Common myeloid progenitor, CD34-positive (primary cell): ENCODE results near the gene NEXMIF.
"Not testable (repeated sequence)": the region's sequence is repeated elsewhere in the genome, so short reads cannot be mapped to it uniquely, and the experiment has no call there.

Experiments
- CTCF ChIA-PET: fragments of 350-600 bp; sonication (Branson Sonifier 250); formaldehyde crosslinking; loops from one replicate; lab custom pipeline; 2021; ENCODE audit warnings: antibody characterized with exemption; lab: Charles Lee
- POLR2A ChIA-PET: fragments of 350-600 bp; sonication (Branson Sonifier 250); formaldehyde crosslinking; loops from one replicate; lab custom pipeline; 2021; ENCODE audit warnings: antibody characterized with exemption; lab: Charles Lee
- DNase-seq, 3 donors: peaks; one replicate each; pipeline versions ENCODE4 v3.0.0 to v3.0.0-alpha.2; 2013
- H3K27ac ChIP-seq, 2 experiments: 1 replicate in 1 of 2; 2 replicates in 1 of 2; pipeline ENCODE4 v1.7.0; 2013; ENCODE audit warnings: inconsistent platforms in 2 of 2, low read length in 2 of 2, mild to moderate bottlenecking in 2 of 2, low read depth in 1 of 2, moderate library complexity in 1 of 2; ENCODE audit not compliant: severe bottlenecking in 2 of 2, insufficient read depth in 1 of 2, poor library complexity in 1 of 2
- H3K27me3 ChIP-seq, 5 experiments: replicated peaks in 2 of 5; 1 replicate in 3 of 5; 2 replicates in 2 of 5; pipeline versions ENCODE4 v1.6.1 to v1.7.0; 2013; ENCODE audit warnings: low read length in 4 of 5, mild to moderate bottlenecking in 2 of 5, moderate library complexity in 2 of 5, inconsistent platforms in 1 of 5; ENCODE audit not compliant: insufficient read depth in 5 of 5, control insufficient read depth in 4 of 5
- H3K36me3 ChIP-seq, 4 experiments: 1 replicate in 2 of 4; 2 replicates in 2 of 4; pipeline versions ENCODE4 v1.6.1 to v1.7.0; 2013; ENCODE audit warnings: low read length in 3 of 4, control low read depth in 1 of 4, mild to moderate bottlenecking in 1 of 4; ENCODE audit not compliant: control insufficient read depth in 4 of 4, insufficient read depth in 4 of 4
- H3K4me1 ChIP-seq, 4 experiments: 1 replicate in 3 of 4; 2 replicates in 1 of 4; pipeline versions ENCODE4 v1.6.1 to v1.7.1; 2013; ENCODE audit warnings: low read length in 3 of 4, mild to moderate bottlenecking in 3 of 4, control low read depth in 1 of 4, inconsistent platforms in 1 of 4, moderate library complexity in 1 of 4; ENCODE audit not compliant: control insufficient read depth in 4 of 4, insufficient read depth in 4 of 4; ENCODE audit errors: control extremely low read depth in 1 of 4
- H3K4me3 ChIP-seq, 7 experiments: 1 replicate in 4 of 7; 2 replicates in 3 of 7; pipeline versions ENCODE4 v1.5.1 to v1.7.0; 2013; ENCODE audit warnings: mild to moderate bottlenecking in 7 of 7, low read length in 6 of 7, moderate library complexity in 6 of 7, inconsistent platforms in 2 of 7, low read depth in 2 of 7, control low read depth in 1 of 7; ENCODE audit not compliant: insufficient read depth in 4 of 7, control insufficient read depth in 1 of 7; ENCODE audit errors: extremely low read depth in 1 of 7
- H3K9me3 ChIP-seq, 5 experiments: 1 replicate in 4 of 5; 2 replicates in 1 of 5; pipeline versions ENCODE4 v1.6.1 to v1.7.1; 2013; ENCODE audit warnings: low read length in 4 of 5, mild to moderate bottlenecking in 2 of 5, inconsistent platforms in 1 of 5, low read depth in 1 of 5, moderate library complexity in 1 of 5; ENCODE audit not compliant: control insufficient read depth in 4 of 5, insufficient read depth in 2 of 5; ENCODE audit errors: control extremely low read depth in 1 of 5
- WGBS: methylation state at CpG from one replicate; pipeline ENCODE4 v1.1.5; 2013; ENCODE audit not compliant: insufficient coverage; 5-methylcytosine and 5-hydroxymethylcytosine counted together

NEXMIF gene

DNA sequence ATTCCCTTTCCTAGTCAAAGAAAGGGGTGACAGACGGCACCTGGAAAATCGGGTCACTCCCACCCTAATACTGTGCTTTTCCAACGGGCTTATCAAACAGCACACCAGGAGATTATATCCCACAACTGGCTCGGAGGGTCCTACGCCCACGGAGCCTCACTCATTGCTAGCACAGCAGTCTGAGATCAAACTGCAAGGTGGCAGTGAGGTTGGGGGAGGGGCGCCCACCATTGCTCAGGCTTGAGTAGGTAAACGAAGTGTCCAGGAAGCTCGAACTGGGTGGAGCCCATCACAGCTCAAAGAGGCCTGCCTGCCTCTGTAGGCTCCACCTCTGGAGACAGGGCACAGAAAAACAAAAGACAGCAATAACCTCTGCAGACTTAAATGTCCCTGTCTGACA is 42.9 kb downstream of the NEXMIF start:
- H3K4me3 ChIP-seq, CTCF ChIA-PET, DNase-seq, H3K27ac ChIP-seq, H3K27me3 ChIP-seq, H3K4me1 ChIP-seq, H3K9me3 ChIP-seq, H3K36me3 ChIP-seq, POLR2A ChIA-PET: not testable (repeated sequence)
- WGBS: 93% methylated on average over 6 of the region's 9 CpGs

DNA sequence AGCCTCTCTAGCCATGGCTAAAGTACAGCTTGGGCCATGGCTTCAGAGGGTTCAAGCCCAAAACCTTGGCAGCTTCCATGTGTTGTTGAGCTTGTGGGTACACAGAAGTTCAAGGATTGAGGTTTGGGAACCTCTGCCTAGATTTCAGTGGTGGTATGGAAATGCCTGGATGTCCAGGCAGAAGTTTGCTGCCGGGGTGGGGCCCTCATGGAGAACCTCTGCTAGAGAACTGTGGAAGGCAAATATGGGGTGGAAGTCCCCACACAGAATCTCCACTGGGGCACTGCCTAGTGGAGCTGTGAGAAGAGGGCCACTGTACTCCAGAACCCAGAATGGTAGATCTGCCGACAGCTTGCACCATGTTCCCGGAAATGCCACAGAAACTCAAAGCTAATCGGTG is 59.5 kb downstream of the NEXMIF start:
- Histone ChIP-seq H3K27ac (no peak overlapping the region), H3K4me1 (no peaks in the 10 kb centered on the region), H3K9me3 (peaks cover 1 to 11% (median 7%) of the 10 kb centered on the region in 5 experiments), H3K36me3 (no peaks in the 10 kb centered on the region), H3K4me3 (no peak overlapping the region), H3K27me3 (no peaks in the 10 kb centered on the region)
- 98% methylated on average over 4 of the region's 4 CpGs for WGBS
- CTCF ChIA-PET: no interaction called here
- DNase-seq: no peak
- POLR2A ChIA-PET: no interaction called here

DNA sequence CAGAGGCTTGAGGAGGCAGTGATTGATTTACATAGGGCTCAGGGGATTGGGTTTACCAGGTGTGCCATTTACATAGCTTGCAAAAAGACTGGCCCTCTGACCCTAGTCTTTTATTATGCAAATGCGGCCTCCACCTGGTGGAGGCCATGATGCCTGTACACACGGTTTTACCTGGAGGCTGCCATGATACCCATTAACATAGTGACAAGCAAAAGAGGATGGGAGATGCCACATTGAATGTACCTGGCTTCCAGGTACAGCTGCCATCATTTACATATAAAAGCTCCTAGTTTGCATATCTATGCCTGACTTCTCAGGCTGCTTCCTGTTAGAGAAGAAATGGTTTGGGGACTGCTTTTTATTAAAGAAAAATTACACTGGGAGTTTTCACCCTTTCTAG is 72.0 kb downstream of the NEXMIF start:
- ChIA-PET CTCF (no interaction called here), POLR2A (no interaction called here)
- no peak overlapping the region for H3K4me3 ChIP-seq
- H3K36me3 ChIP-seq: no peaks in the 10 kb centered on the region
- H3K4me1 ChIP-seq: no peaks in the 10 kb centered on the region
- 73% methylated on average over 2 of the region's 2 CpGs for WGBS
- no peak overlapping the region for H3K27ac ChIP-seq
- DNase-seq: no peak
- H3K27me3 ChIP-seq: no peaks in the 10 kb centered on the region
- peaks cover 3 to 24% (median 15%) of the 10 kb centered on the region in 5 experiments for H3K9me3 ChIP-seq

DNA sequence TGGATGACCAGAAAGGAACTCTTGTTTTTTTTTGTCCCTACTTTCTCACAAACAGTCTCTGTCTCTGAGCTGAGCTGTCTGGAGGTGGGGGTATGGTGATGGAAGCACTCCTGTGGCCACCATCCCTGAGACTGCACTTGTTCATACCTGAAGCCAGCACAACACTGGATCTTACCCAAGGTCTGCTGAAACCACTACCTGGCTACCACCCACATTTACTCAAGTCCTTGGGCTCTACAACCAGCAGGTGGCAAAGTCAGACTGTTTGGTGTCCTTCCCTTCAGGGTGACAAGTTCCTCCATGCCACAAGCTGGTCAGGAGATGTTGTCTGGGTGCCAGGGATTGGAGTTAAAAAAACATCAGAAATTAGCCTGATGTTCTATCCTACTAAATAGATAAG is 89.7 kb downstream of the NEXMIF start:
- ChIA-PET POLR2A (no interaction called here), CTCF (no interaction called here)
- DNase-seq: no peak
- no peak overlapping the region for H3K4me3 ChIP-seq
- H3K9me3 ChIP-seq: no peaks in the 10 kb centered on the region
- no peak overlapping the region for H3K27ac ChIP-seq
- H3K4me1 ChIP-seq: no peaks in the 10 kb centered on the region
- no peaks in the 10 kb centered on the region for H3K27me3 ChIP-seq
- no peaks in the 10 kb centered on the region for H3K36me3 ChIP-seq

DNA sequence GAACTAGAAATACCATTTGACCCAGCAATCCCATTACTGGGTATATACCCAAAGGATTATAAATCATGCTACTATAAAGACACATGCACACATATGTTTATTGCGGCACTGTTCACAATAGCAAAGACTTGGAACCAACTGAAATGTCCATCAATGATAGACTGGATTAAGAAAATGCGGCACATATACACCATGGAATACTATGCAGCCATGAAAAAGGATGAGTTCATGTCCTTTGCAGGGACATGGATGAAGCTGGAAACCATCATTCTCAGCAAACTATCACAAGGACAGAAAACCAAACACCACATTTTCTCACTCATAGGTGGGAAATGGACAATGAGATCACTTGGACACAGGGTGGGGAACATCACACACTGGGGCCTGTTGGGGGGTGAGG is 105.5 kb downstream of the NEXMIF start:
- H3K4me3 ChIP-seq, H3K4me1 ChIP-seq, POLR2A ChIA-PET, CTCF ChIA-PET, H3K27me3 ChIP-seq, H3K36me3 ChIP-seq, H3K27ac ChIP-seq, DNase-seq, H3K9me3 ChIP-seq: not testable (repeated sequence)
- no CpG with 5 or more reads among the region's 2 CpGs for WGBS

DNA sequence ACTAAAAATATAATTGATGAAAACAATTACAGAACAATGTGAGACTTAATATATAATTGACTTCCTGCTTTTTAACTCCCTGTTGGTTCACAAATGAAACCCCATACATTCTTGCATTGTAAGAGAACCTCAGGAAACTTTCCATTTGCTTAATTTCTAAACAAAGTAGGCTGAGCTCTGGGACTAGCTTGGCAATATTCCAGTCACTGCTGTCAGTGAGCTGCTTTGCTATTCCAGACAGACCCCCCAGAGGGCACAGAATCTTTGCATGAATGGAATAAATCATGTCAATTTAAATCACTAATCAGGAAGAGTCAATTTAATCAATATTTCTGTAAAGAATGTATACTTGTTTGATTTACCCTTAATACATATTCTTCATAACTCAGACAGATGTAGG is 110.6 kb downstream of the NEXMIF start:
- Histone ChIP-seq H3K27me3 (peaks cover 0 to 3% (median 0%) of the 10 kb centered on the region in 5 experiments), H3K27ac (no peak overlapping the region), H3K4me3 (no peak overlapping the region), H3K9me3 (no peaks in the 10 kb centered on the region), H3K4me1 (no peaks in the 10 kb centered on the region), H3K36me3 (no peaks in the 10 kb centered on the region)
- POLR2A ChIA-PET: no interaction called here
- CTCF ChIA-PET: no interaction called here
- no peak for DNase-seq

DNA sequence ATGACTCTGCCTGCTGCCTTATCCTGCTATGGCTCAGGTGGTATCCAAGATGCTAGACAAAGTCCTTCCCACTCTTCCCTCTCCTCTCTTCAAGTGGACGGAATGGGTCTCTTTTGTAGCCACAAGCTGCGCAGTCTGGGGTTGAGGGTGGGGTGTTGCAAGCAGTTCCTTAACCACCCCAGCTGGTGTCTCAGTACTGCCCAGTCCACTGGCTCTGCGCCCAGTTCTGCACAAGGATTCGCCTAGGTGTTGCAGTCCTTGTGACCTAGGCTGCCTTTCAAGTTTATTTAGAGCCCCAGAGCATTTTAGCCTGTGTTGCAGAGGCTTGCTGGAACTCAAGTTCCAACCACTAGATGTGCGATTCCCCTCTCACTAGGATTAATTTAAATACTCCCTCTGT is 120.7 kb downstream of the NEXMIF start:
- no peak for DNase-seq
- H3K9me3 ChIP-seq: no peaks in the 10 kb centered on the region
- no peak overlapping the region for H3K27ac ChIP-seq
- H3K36me3 ChIP-seq: no peaks in the 10 kb centered on the region
- no peaks in the 10 kb centered on the region for H3K4me1 ChIP-seq
- ChIA-PET POLR2A (no interaction called here), CTCF (no interaction called here)
- no peaks in the 10 kb centered on the region for H3K27me3 ChIP-seq
- WGBS: 66% methylated on average over 3 of the region's 5 CpGs
- H3K4me3 ChIP-seq: no peak overlapping the region

DNA sequence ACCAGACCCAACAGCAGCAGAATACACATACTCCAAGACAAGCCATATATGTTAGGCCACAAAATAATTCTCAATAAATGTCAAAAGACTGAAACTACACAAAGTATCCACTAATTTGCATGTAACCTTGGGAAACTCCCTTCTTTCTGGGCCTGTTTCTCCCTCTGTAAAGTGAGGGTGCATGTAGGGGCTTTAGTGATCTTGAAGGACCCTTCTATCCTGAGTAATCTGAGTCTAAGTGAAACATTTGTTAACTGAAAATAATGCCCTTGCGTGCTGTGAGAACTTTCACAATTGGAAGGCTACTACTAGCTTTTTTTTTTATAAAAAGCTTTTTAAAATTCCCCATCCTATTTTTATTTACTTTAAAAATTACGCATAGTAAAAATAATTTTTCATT is 125.2 kb downstream of the NEXMIF start:
- no peaks in the 10 kb centered on the region for H3K36me3 ChIP-seq
- no CpG with 5 or more reads among the region's 2 CpGs for WGBS
- no peak overlapping the region for H3K27ac ChIP-seq
- POLR2A ChIA-PET: no interaction called here
- no peaks in the 10 kb centered on the region for H3K27me3 ChIP-seq
- DNase-seq: no peak
- H3K4me3 ChIP-seq: no peak overlapping the region
- H3K4me1 ChIP-seq: no peaks in the 10 kb centered on the region
- H3K9me3 ChIP-seq: no peaks in the 10 kb centered on the region
- CTCF ChIA-PET: no interaction called here
